Measurements from ENCODE around the gene PLEKHG1.

The PLEKHG1 gene

GRCh38 chr6:150640556-150641209, 41.0 kb downstream of the PLEKHG1 start:
- DNase-seq (ENCODE audit: low read depth), result no peak

GRCh38 chr6:150641398-150642139, 41.9 kb downstream of the PLEKHG1 start:
- DNase-seq (ENCODE audit: low read depth), result no peak

GRCh38 chr6:150646228-150646627, 46.5 kb downstream of the PLEKHG1 start:
- no peak for DNase-seq (ENCODE audit: low read depth)

GRCh38 chr6:150647051-150647450, 47.4 kb downstream of the PLEKHG1 start:
- DNase-seq (ENCODE audit: low read depth), result no peak

Data from T-helper 22 cell (primary cell).